Measurements from ENCODE around the gene C20orf204.

C20orf204 gene

DNA sequence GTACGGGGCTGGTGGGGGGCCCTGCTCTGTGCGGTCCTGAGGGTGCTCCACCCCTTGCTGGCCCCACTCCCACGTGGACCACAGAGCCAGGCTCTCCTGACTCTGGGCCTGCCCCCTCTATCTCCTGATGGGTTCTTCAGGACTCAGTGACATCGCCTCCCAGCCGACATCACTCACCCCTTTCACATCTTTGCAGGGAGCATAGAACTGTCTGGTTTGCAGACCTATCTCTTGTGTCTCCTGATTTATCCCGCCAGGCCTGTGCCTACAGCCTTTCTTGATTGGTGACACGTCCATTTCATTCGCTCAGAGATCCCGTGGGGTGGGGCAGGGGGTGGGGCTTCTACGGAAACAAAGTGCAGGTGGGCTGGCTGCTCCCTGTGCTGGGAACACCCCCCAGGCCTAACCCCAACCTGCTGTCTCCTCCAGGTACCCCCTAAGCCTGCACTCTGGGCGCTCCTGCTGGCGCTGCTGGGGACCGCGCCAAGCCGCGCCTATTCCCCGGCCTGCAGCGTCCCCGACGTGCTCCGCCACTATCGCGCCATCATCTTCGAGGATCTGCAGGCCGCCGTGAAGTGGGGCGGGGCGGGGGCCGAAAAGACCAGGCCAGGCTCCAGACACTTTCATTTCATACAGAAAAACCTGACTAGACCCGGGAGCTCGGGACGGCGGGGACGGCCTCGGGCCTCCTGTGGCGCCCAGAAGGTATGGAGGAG lies 1.7 kb downstream of the C20orf204 start:
- in situ Hi-C loops (cut with MboI; ENCODE audit: low sequenced_read_pairs, unreplicated experiment): no loop called here
- peak; percentile 84 for DNase-seq (ENCODE audit: low spot score)
- TF ChIP-seq, protein P1, sequence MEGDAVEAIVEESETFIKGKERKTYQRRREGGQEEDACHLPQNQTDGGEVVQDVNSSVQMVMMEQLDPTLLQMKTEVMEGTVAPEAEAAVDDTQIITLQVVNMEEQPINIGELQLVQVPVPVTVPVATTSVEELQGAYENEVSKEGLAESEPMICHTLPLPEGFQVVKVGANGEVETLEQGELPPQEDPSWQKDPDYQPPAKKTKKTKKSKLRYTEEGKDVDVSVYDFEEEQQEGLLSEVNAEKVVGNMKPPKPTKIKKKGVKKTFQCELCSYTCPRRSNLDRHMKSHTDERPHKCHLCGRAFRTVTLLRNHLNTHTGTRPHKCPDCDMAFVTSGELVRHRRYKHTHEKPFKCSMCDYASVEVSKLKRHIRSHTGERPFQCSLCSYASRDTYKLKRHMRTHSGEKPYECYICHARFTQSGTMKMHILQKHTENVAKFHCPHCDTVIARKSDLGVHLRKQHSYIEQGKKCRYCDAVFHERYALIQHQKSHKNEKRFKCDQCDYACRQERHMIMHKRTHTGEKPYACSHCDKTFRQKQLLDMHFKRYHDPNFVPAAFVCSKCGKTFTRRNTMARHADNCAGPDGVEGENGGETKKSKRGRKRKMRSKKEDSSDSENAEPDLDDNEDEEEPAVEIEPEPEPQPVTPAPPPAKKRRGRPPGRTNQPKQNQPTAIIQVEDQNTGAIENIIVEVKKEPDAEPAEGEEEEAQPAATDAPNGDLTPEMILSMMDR (IDR thresholded peaks at IDR 0.05; ENCODE audit: borderline replicate concordance, control extremely low read depth, extremely low read depth, insufficient read depth, missing control alignments): no peak

GRCh38 chr20:64038224-64038564 lies 2.2 kb downstream of the C20orf204 start:
- no peak for DNase-seq (ENCODE audit: low spot score)
- TF ChIP-seq, protein P1 (IDR thresholded peaks at IDR 0.05; ENCODE audit: borderline replicate concordance, control extremely low read depth, extremely low read depth, insufficient read depth, missing control alignments): peak; percentile 14
- in situ Hi-C loops (cut with MboI; ENCODE audit: low sequenced_read_pairs, unreplicated experiment): no loop called here

GRCh38 chr20:64038565-64039292 lies 2.7 kb downstream of the C20orf204 start:
- peak; percentile 88 for DNase-seq (ENCODE audit: low spot score)
- in situ Hi-C loops (cut with MboI; ENCODE audit: low sequenced_read_pairs, unreplicated experiment): no loop called here
- TF ChIP-seq, protein P1 (IDR thresholded peaks at IDR 0.05; ENCODE audit: borderline replicate concordance, control extremely low read depth, extremely low read depth, insufficient read depth, missing control alignments): peak; percentile 88

- in situ Hi-C loops (cut with MboI; ENCODE audit: low sequenced_read_pairs, unreplicated experiment): no loop called here
- TF ChIP-seq, protein P1 (IDR thresholded peaks at IDR 0.05; ENCODE audit: borderline replicate concordance, control extremely low read depth, extremely low read depth, insufficient read depth, missing control alignments): no peak
- no peak for DNase-seq (ENCODE audit: low spot score)
Observed at GRCh38 chr20:64039293-64040160, 3.5 kb downstream of the C20orf204 start.

DNA sequence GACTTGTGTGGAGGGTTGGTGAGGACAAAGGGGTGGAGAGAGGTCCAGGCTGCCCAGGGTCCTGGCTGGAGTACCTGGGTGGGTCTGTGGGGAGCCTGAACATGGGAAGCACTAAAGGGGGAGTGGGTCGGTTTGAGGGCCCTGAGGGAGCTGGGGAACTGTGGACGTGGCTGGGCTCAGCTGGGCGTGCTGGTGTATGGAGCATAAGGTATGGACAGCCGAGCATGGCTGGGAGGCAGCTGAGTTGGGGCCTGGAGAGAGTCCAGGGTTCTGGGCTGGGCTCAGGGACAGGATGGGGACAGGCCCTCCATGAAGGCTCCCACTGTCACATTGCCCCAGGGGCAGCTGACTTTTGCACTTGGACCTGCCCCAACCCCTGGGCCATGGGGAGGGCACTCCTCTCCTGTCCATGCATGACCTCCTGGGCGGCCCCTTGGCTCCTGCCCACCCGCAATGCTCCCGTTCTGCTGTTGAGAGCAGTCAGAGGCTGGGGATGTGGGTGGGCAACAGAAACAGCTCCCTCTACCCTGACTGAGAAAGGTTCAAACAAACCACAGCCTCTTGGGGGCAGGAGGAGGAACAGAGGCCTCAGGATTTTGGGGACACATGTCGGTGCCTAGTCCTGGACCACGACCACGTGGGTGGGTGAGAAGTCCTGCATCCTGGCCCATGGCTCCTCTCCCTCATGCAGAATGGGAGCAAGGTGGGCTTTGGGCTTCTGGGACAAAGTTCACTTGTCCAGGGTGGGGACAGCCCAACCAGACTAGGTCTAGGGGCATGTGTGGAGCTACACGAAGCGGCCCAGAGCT lies 4.5 kb downstream of the C20orf204 start:
- no peak for DNase-seq (ENCODE audit: low spot score)
- TF ChIP-seq, protein P1 (IDR thresholded peaks at IDR 0.05; ENCODE audit: borderline replicate concordance, control extremely low read depth, extremely low read depth, insufficient read depth, missing control alignments): no peak
- in situ Hi-C loops (cut with MboI; ENCODE audit: low sequenced_read_pairs, unreplicated experiment): no loop called here
